Measurements from ENCODE around the gene RGS6.

The RGS6 gene

GRCh38 chr14:72560889-72561493 lies 628.8 kb downstream of the RGS6 start:
- no peak for DNase-seq

DNA sequence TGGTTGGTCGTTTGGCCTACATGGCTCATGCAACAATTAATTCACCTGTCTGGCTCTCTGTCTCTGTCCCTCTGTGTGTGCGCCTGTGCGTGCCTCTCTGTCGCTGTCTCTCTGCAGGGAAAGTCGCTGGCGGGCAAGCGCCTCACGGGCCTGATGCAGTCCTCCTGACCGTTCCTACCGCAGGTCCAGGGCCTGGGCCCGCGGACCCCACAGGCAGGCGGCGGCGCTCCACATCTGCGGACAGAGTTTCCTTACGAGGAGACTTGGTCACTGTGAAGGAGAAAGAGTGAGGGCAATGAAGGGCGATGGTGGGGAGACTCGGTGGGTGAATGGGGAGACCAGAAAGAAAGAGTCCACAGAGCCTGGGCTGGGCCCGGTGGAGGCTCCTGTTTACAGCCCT lies 630.1 kb downstream of the RGS6 start:
- DNase-seq = no peak

DNA sequence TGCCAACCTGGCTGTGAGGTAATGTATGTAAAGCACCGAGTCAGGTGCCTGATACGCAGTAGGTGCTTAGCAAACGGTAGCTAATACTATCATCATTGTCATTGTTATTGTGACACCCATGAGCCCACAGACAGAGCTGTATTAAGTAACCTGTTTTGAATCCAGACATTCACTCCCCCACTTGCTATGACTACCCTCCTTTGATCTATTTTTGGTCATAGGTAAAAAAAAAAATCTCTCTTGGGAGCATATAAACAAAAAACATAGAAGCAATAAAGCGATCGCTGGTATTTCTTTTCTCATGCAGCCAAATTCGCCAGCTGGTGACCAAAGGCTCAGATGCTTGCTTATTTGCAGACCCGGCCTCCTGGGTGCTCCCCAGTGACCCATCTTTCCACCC lies 631.4 kb downstream of the RGS6 start:
- DNase-seq = no peak

DNA sequence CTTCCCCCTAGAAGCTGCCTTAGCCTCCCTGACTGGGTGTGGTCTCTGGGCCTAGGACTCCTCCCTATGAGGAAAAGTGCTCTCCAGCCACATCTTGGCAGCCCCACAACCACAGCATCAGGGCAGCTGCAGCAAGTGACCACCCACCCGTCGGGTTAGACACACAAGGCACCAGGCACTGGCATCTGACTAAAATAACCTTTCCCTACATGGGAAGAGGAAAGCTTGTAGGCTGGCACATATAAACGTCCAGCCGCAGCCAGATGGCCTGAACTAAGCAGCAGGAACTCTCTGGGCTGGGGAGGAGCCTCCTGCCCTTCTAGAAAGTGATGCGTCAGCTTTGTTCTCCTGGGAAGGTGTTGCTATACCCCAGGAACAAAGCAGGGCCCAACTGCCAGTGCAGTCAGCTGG lies 632.9 kb downstream of the RGS6 start:
- no peak for DNase-seq

DNA sequence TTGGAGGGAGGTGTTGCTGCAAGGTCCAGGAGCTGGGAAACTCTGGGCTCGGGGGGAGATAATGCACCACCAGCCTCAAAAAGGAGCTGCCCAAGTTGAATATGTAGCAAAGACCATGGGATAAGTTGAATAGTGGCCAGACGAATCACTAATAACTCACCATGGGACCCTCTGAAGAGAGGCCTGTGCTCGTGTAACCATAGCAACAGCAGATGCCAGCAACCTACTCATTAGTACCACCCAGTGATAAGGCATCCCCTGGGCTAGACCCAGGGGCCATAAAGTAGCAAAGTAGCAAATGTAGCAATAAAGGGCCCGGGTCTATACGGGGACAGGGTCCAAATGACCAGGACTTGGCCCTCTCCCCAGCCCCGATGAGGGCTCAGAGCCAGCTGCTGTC lies 633.7 kb downstream of the RGS6 start:
- no peak for DNase-seq

DNA sequence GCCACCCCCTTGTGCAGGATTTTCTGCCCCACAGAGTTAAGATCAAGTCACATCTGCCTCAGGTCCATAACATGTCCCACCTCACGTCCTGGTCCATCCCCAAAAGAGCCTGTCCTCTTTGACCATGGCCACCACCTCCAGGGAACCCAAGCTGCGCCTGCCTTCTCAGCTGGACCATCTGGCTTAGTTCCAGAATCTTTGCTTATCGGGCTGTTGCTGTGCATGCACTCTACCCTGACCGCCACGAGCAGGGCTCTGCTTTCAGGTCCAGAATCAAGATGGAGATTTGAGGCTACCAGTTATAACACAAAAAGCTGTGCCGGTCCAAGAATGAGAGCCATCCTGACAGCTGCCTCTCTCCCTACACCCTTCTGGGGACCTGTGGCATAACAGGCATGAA lies 635.0 kb downstream of the RGS6 start:
- no peak for DNase-seq

GRCh38 chr14:72568296-72568992 lies 636.2 kb downstream of the RGS6 start:
- no peak for DNase-seq

DNA sequence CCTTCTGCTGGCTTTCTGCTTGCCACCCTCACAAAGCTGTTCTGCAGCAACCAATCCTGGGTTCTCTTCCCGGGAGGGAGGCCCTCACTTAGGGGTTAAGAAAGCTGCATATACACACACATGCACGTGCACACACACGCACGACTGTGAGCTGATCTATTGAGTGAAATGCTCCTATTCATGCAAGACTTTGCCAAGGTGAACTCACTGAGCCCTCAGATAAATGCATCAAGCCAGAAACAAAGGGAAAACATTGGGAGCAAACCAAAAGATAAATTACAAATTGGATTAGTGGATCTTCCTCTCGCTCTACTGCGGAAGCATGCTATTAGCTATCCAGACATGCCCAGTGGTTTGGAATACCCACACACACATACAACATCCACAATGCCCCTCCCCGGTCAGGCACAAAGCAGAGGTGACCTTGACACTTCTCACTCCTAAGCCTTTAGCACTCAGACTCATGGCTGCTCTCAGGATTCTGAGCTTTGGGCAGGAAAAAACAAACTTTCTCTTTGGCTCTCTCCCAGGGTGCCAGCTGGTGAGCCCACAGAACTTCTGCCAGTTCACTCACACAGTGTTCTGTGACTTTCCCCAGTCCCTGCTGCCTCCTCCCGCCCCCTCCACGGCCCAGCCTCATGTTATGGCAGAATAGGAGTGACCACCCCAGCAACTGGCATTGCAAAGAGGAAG lies 641.6 kb downstream of the RGS6 start:
- no peak for DNase-seq

GRCh38 chr14:72574715-72575114 lies 642.5 kb downstream of the RGS6 start:
- DNase-seq = no peak

GRCh38 chr14:72576258-72576657 lies 644.0 kb downstream of the RGS6 start:
- DNase-seq = no peak

GRCh38 chr14:72577521-72577920 lies 645.3 kb downstream of the RGS6 start:
- DNase-seq = no peak

GRCh38 chr14:72578514-72578913 lies 646.3 kb downstream of the RGS6 start:
- DNase-seq = no peak

GRCh38 chr14:72582582-72582981 lies 650.4 kb downstream of the RGS6 start:
- no peak for DNase-seq

GRCh38 chr14:72583316-72584272 lies 651.4 kb downstream of the RGS6 start:
- no peak for DNase-seq

GRCh38 chr14:72588521-72588920 lies 656.3 kb downstream of the RGS6 start:
- no peak for DNase-seq

GRCh38 chr14:72589652-72590051 lies 657.4 kb downstream of the RGS6 start:
- DNase-seq = no peak

- no peak for DNase-seq
Measured at GRCh38 chr14:72590577-72590976, 658.3 kb downstream of the RGS6 start.

GRCh38 chr14:72591391-72591790 lies 659.2 kb downstream of the RGS6 start:
- no peak for DNase-seq

GRCh38 chr14:72594099-72594901 lies 662.1 kb downstream of the RGS6 start:
- DNase-seq = peak; percentile 24

- no peak for DNase-seq
Measured at GRCh38 chr14:72595152-72595862, 663.1 kb downstream of the RGS6 start.

Data from CD4-positive, alpha-beta T cell treated with Interleukin-15 for 1 hour (primary cell).